GM12878 (cell line): Measurements from ENCODE around the gene TBC1D1. TPM values are rescaled to one million over a fixed set of nuclear protein-coding genes. Genes with fewer than 3 reads are reported as not detected.

Source experiments
- ATAC-seq: fragments of 200-7000 bp; cut with Tn5 transposase; 3 replicates; pipeline ENCODE4 v1.9.1; 2020; ENCODE audit warnings: mild to moderate bottlenecking, moderate library complexity
- BruUV-seq: library from RNA; stranded (reverse); fragments of 400-500 nt; replicated peaks from 2 replicates; lab custom pipeline; 2021; lab: Mats Ljungman, UMichigan
- CTCF ChIA-PET: fragments of 300-600 bp; sonication (Branson Sonifier 250); formaldehyde crosslinking; extraction: SDS; loops from one replicate; lab custom pipeline; 2021; ENCODE audit warnings: inconsistent platforms; lab: Yijun Ruan, JAX
- POLR2A ChIA-PET: fragments of 350-600 bp; formaldehyde crosslinking; extraction: SDS; loops from one replicate; lab custom pipeline; 2021; ENCODE audit warnings: inconsistent platforms; lab: Charles Lee
- RAD21 ChIA-PET: fragments of 300-600 bp; sonication (Branson Sonifier 250); formaldehyde crosslinking; loops from one replicate; lab custom pipeline; 2023; ENCODE audit warnings: antibody characterized with exemption; ENCODE audit not compliant: unreplicated experiment; lab: Charles Lee
- SMC1A ChIA-PET: fragments of 300-600 bp; sonication (Branson Sonifier 250); formaldehyde crosslinking; loops from one replicate; lab custom pipeline; 2023; ENCODE audit not compliant: unreplicated experiment, uncharacterized antibody; lab: Charles Lee
- DNase-seq: peaks from one replicate; pipeline ENCODE4 v3.0.0-alpha.2; 2011; ENCODE audit warnings: low read depth, low spot score
- FAIRE-seq: peaks from 3 replicates; lab custom pipeline; 2011; peaks lifted over from hg19 to GRCh38; lab: Jason Lieb, UNC
- H2AFZ ChIP-seq: 2 replicates; pipeline ENCODE4 v1.6.0; 2011; ENCODE audit warnings: low read depth, low read length, control low read depth; ENCODE audit not compliant: control insufficient read depth
- H3K27ac ChIP-seq: 2 replicates; pipeline ENCODE4 v1.5.1; 2011; ENCODE audit warnings: control low read depth; ENCODE audit not compliant: control insufficient read depth, insufficient read depth
- H3K27me3 ChIP-seq, 2 experiments: replicated peaks in 1 of 2; 2 replicates each; pipeline versions ENCODE4 v1.6.0 to v1.6.1; 2011; ENCODE audit warnings: low read length in 1 of 2; ENCODE audit not compliant: control insufficient read depth in 2 of 2, insufficient read depth in 2 of 2
- H3K36me3 ChIP-seq, 2 experiments: 2 replicates each; pipeline ENCODE4 v1.5.1; 2011; ENCODE audit warnings: low read length in 1 of 2; ENCODE audit not compliant: control insufficient read depth in 2 of 2, insufficient read depth in 2 of 2
- H3K4me1 ChIP-seq: 2 replicates; pipeline ENCODE4 v1.6.1; 2011; ENCODE audit warnings: mild to moderate bottlenecking, low read length, moderate library complexity, mixed read lengths; ENCODE audit not compliant: control insufficient read depth, insufficient read depth
- H3K4me2 ChIP-seq: 2 replicates; pipeline ENCODE4 v1.6.0; 2011; ENCODE audit warnings: control low read depth; ENCODE audit not compliant: control insufficient read depth, insufficient read depth
- H3K4me3 ChIP-seq: fragments of 200-600 bp; sonication (generic); 2 replicates; pipeline ENCODE4 v1.5.1; 2016
- H3K79me2 ChIP-seq: 2 replicates; pipeline ENCODE4 v1.6.0; 2011; ENCODE audit warnings: low read length; ENCODE audit not compliant: control insufficient read depth, insufficient read depth
- H3K9ac ChIP-seq: 2 replicates; pipeline ENCODE4 v1.8.0; 2011; ENCODE audit warnings: low read length, control low read depth, mixed read lengths; ENCODE audit not compliant: control insufficient read depth, insufficient read depth
- H3K9me3 ChIP-seq: replicated peaks from 3 replicates; pipeline ENCODE4 v1.5.1; 2011; ENCODE audit warnings: mild to moderate bottlenecking, low read length; ENCODE audit not compliant: control insufficient read depth, insufficient read depth
- H4K20me1 ChIP-seq: 2 replicates; pipeline ENCODE4 v1.6.0; 2011; ENCODE audit not compliant: control insufficient read depth, insufficient read depth
- ASH2L ChIP-seq: fragments of 300-600, 200-600 bp; sonication (generic); IDR thresholded peaks from 2 replicates; pipeline ENCODE4 v1.6.1; 2017; ENCODE audit warnings: low read depth, mild to moderate bottlenecking, borderline replicate concordance
- ATF3 ChIP-seq: IDR thresholded peaks from 2 replicates; pipeline ENCODE4 v1.6.1; 2011; ENCODE audit warnings: low read depth, mild to moderate bottlenecking, low read length, moderate library complexity, borderline replicate concordance; ENCODE audit errors: extremely low read depth
- BACH1 ChIP-seq: fragments of 450-650 bp; IDR thresholded peaks from 2 replicates; pipeline ENCODE4 v1.6.1; 2017; ENCODE audit warnings: mild to moderate bottlenecking, borderline replicate concordance
- CBFB ChIP-seq: IDR thresholded peaks from 2 replicates; pipeline ENCODE4 v1.6.1; 2016; ENCODE audit warnings: antibody characterized with exemption, low read depth
- ETV6 ChIP-seq, 2 experiments: fragments of 450-650 bp in 1 of 2; IDR thresholded peaks in 1 of 2; conservative IDR thresholded peaks in 1 of 2; 2 replicates each; pipeline ENCODE4 v1.6.1; 2014; ENCODE audit warnings: antibody characterized with exemption in 1 of 2, borderline replicate concordance in 1 of 2, low read depth in 1 of 2, mild to moderate bottlenecking in 1 of 2, moderate library complexity in 1 of 2
- MTA2 ChIP-seq: fragments of 450-650 bp; IDR thresholded peaks from 2 replicates; pipeline ENCODE4 v1.6.1; 2016; ENCODE audit warnings: low read depth, mild to moderate bottlenecking, moderate library complexity
- PKNOX1 ChIP-seq: fragments of 450-650 bp; IDR thresholded peaks from 2 replicates; pipeline ENCODE4 v1.6.1; 2016; ENCODE audit warnings: mild to moderate bottlenecking
- YBX1 ChIP-seq: fragments of 450-650 bp; IDR thresholded peaks from 2 replicates; pipeline ENCODE4 v1.6.1; 2016; ENCODE audit warnings: antibody characterized with exemption
- ZNF622 ChIP-seq: fragments of 450-650 bp; IDR thresholded peaks from 2 replicates; pipeline ENCODE4 v1.6.1; 2017; ENCODE audit warnings: mild to moderate bottlenecking, inconsistent platforms
- WGBS: methylation state at CpG from one replicate; pipeline ENCODE4 v1.1.6; 2016; ENCODE audit warnings: low lambda C conversion rate; ENCODE audit not compliant: insufficient replicate concordance, insufficient coverage; ENCODE audit errors: missing lambda C conversion rate; 5-methylcytosine and 5-hydroxymethylcytosine counted together
- in situ Hi-C: fragments of 300-500 bp; cut with MboI; formaldehyde crosslinking; loops from 9 replicates; pipeline ENCODE4 v1.14.3; 2018; ENCODE audit warnings: mixed read lengths
- intact Hi-C: fragments of 100-400 bp; cut with micrococcal nuclease; formaldehyde crosslinking; loops from one replicate; pipeline ENCODE4 v1.14.2; 2022; ENCODE audit not compliant: unreplicated experiment
- polyA plus RNA-seq, 11 experiments: library from polyadenylated mRNA; depleted of rRNA in 4 of 11; unstranded in 6 of 11; stranded (reverse) in 5 of 11; fragments of >200 nt; fragmentation: Nextera tagmentation in 4 of 11; fragmentation: Illumina TruSeq in 1 of 11; extraction: Ambion mirVana in 4 of 11; extraction: Trizol in 1 of 11; gene quantifications; 1 replicate in 1 of 11; 2 replicates in 10 of 11; pipeline versions ENCODE4 v1.2.1 to v1.2.3, GENCODE V29; 2011 to 2016; ENCODE audit warnings: inconsistent platforms in 2 of 11, missing spikeins in 2 of 11, low read depth in 1 of 11
- total RNA-seq, 4 experiments: library from RNA; depleted of rRNA in 3 of 4; stranded (reverse); fragments of >200 nt in 3 of 4; fragmentation: Illumina TruSeq in 1 of 4; extraction: Trizol in 1 of 4; gene quantifications; 2 replicates each; pipeline versions ENCODE4 v1.2.1 to v1.2.3, GENCODE V29; 2013 to 2021
- TF ChIP-seq, protein P1 (sequence below): fragments of 450-650 bp; IDR thresholded peaks from 2 replicates; pipeline ENCODE4 v1.6.1; 2017; ENCODE audit warnings: low read depth, mild to moderate bottlenecking, moderate library complexity
- TF ChIP-seq, protein P2 (sequence below): IDR thresholded peaks from 2 replicates; pipeline ENCODE4 v1.6.1; 2011; ENCODE audit warnings: borderline replicate concordance, low read depth, mild to moderate bottlenecking, moderate library complexity, mixed read lengths, low read length; ENCODE audit not compliant: insufficient read depth; ENCODE audit errors: extremely low read length

The TBC1D1 gene
- total and polyA plus RNA-seq, 10 of the 15 experiments (the other 5 are each of a cell fraction or from before 2014, with no cell fraction given): 5.3 to 102 (median 57.8) TPM

DNA sequence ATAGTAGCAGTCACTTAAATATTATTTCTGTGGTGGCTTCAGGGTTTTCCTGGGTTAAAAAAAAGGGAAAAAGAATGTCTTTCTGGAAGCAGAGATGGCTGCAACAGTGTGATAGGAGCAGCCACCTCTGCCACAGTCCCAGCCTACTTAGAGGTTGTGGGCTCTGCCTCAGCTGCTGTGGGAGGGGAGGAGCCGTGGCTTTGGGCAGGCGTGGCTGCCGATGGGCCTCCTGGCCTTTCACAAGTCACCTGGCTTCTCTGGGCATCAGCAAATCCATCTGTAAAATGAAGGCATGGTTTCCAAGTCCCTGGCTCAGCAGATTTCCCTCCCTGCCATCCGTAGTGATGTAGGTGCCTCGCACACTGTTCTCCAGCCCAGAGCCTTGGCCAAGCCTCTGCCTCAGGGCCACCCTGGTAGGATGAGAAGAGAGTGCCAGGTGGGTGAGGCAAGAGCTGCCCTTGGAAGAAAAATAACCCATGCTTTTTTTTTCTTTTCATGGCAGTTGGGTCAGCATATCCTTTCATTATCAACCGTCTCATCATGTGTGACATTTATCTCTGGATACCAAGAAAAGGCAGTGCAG, 135.4 kb downstream of the TBC1D1 start (continued):
- TF ChIP-seq, protein P1, sequence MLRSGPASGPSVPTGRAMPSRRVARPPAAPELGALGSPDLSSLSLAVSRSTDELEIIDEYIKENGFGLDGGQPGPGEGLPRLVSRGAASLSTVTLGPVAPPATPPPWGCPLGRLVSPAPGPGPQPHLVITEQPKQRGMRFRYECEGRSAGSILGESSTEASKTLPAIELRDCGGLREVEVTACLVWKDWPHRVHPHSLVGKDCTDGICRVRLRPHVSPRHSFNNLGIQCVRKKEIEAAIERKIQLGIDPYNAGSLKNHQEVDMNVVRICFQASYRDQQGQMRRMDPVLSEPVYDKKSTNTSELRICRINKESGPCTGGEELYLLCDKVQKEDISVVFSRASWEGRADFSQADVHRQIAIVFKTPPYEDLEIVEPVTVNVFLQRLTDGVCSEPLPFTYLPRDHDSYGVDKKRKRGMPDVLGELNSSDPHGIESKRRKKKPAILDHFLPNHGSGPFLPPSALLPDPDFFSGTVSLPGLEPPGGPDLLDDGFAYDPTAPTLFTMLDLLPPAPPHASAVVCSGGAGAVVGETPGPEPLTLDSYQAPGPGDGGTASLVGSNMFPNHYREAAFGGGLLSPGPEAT: no peak
- TF ChIP-seq, protein P2, sequence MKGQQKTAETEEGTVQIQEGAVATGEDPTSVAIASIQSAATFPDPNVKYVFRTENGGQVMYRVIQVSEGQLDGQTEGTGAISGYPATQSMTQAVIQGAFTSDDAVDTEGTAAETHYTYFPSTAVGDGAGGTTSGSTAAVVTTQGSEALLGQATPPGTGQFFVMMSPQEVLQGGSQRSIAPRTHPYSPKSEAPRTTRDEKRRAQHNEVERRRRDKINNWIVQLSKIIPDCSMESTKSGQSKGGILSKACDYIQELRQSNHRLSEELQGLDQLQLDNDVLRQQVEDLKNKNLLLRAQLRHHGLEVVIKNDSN: no peak
- TF ChIP-seq PKNOX1: no peak

- ChIA-PET RAD21 (interaction anchor here (1.0 to 1.7 kb wide), 4 partner anchors 12 to 142 kb away, joined by 3 to 4 read pairs (median 4); no protein-coding TSS in a partner anchor), POLR2A (no interaction called here), CTCF (interaction anchor here (1.0 to 2.7 kb wide), 6 partner anchors 14 to 429 kb away, joined by 3 to 13 read pairs (median 4); no protein-coding TSS in a partner anchor), SMC1A (interaction anchor here (0.7 to 3.8 kb wide), 8 partner anchors 21 to 228 kb away, joined by 3 to 13 read pairs (median 4); no protein-coding TSS in a partner anchor)
- no TSS peak for BruUV-seq
- H3K36me3 ChIP-seq: peaks cover 0 to 13% of the 10 kb centered on the region in 2 experiments; a peak in 3 of 4 replicates
- DNase-seq (no peak), ATAC-seq (no peak), FAIRE-seq (no peak)
- no peak overlapping the region for H3K4me2 ChIP-seq
- intact Hi-C loops: no loop called here
- in situ Hi-C loops: loop anchor here (5.0 to 10.0 kb wide), 3 partner anchors 228 to 575 kb away; a partner anchor contains a TSS
- no peaks in the 10 kb centered on the region for H4K20me1 ChIP-seq
- WGBS: 44% methylated on average over 3 of the region's 3 CpGs
- no peaks in the 10 kb centered on the region for H3K4me1 ChIP-seq
- H3K27me3 ChIP-seq: no peaks in the 10 kb centered on the region
- no peak for TF ChIP-seq CBFB
- no peak for TF ChIP-seq YBX1
- no peak for TF ChIP-seq MTA2
- no peak for TF ChIP-seq ASH2L
- TF ChIP-seq ATF3: no peak
- no peak for TF ChIP-seq ZNF622
- TF ChIP-seq ETV6 (conservative IDR thresholded peaks at IDR 0.05 in 1 of 2, IDR thresholded peaks at IDR 0.05 in 1 of 2; ENCODE audit: borderline replicate concordance in 1 of 2, low read depth in 1 of 2): no peak
- TF ChIP-seq BACH1: no peak
- no peaks in the 10 kb centered on the region for H3K9me3 ChIP-seq
- H3K79me2 ChIP-seq: no peaks in the 10 kb centered on the region
- H3K9ac ChIP-seq: no peak overlapping the region
- no peak overlapping the region for H3K27ac ChIP-seq
- no peak overlapping the region for H2AFZ ChIP-seq
- no peak overlapping the region for H3K4me3 ChIP-seq
Observed at GRCh38 chr4:38030023-38030422, 139.1 kb downstream of the TBC1D1 start.
